ENCODE results near the gene NEDD9.
A peak's percentile ranks its signal among the peaks of the same experiment; 100 is the strongest.

Gene NEDD9

DNA sequence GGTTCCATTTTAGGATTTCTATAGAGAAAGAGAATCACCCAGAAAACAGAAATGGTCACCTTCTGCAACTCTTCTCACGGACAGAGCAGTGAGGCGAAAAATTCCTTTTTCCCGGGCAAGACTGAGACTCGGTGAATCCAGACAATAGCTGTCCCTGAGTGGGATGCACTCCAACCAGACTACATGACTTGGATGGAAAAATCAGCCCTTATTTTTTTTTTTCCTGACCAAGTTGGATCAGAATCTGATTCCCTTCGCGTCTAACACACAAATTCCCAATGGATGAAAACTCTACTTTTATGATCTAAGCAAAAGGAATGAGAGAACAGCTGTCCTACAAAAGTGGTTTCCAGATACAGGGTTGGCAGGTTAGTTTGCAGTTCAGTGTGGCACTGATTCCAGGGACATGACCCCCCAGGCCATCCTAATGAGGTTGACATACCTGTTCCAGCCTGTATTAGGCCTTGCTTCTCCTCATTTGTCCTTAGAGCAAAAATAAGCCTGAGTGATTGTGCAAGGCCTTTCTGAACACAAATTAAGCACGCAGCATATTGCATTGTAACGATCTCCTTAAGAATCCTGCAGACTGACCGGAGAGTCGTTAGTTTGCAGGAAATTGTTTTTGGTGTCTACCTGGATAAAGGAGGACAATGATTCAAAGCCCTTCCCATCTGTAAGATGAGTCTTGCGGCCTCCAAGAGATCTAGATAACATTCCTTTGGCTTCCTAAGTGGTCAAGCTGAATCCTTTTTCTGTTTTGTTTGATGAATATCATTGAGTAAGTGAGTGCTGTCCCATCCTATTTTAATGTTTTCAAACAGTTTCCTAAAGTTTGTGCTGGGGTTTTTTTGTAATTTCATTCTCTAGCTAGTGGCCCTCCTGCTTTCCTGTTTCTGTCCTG, 1.5 kb upstream of the NEDD9 start:
- DNase-seq (ENCODE audit: low spot score) = no peak

DNA sequence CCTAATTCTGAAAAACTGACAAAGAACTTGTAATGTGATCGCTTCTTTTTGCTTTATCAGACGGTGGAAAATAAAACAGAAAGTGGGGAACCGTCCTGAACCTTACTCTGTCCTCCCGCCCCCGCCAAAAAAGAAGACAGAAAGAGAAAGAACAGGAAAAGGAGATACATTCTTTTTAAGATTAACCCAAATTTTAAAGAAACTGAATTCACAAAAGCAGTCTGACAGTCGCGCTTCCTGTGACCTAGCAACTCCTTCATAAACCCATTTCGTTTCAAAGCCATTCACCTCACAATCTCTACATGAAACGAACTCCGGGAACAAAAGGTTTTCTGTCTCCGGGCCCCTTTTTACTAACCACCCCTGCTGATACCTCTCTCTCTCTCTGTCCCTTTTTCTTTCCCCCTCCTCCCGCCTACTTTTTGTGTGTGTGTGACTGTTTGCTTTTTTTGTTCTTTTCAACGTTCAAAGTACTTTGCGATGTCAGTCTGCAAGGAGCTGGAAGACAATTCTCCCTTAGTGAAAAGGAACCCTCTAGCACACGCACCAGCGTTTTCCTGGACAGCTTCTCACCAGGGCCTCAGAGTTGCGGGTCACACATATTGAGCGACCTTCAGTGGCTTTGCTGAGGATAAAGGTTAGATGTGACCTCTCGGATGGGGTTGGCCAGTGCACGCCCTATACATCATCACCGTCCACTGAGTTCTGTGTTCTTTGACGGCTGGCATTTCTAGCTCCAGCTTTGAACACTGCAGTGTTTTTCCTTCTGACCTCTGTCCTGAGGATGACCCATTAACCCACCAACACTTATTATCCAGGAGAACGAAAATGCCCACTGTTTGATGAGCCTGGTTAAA, 530 bp upstream of the NEDD9 start:
- no peak for DNase-seq (ENCODE audit: low spot score)

DNA sequence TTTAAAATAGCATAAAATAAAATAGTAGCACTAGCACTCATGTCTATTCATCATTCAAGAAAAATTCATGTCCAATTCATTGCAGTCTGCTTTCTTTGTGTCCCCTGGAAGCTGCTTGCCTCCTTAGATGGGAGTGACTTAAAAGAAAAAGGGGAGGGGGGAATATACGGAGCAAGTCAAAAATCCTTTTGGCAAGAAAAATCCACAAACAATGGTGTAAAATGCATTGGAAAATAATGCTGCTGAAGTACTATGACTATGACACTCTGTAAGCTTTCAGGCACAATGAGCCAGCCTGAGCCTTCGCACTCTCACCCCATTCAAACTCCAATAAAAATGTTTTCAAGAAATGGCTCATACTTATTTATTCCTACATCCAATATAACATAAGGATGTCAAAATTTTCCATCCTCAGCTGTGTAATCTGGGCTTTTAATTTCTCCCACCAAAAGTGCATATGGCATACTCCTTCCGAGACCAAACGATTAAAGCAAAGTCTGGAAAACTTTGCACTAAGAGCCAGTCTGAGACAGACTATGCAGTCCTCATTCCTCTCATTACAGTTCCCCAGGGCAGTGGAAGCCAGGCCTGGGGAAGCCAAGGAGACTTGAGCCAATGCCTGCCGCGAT, 790 bp downstream of the NEDD9 start:
- DNase-seq (ENCODE audit: low spot score) = peak; percentile 55

DNA sequence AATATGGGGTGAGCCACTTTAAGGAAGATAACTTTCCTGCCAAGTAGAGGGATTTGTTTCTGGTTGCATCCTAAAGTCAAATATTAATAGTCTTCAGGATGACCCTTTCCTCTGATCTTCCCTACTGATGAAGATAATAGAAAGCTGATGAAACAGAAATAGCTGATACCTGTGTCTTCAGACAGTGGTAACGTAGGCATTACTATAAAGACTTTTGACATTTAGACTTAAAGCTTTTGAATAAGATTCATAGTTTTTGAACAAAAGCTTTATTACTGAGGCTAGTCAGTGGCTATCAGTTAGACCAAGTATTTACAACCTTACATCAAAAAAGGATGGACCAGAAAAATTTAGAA, 1.4 kb downstream of the NEDD9 start:
- no peak for DNase-seq (ENCODE audit: low spot score)

DNA sequence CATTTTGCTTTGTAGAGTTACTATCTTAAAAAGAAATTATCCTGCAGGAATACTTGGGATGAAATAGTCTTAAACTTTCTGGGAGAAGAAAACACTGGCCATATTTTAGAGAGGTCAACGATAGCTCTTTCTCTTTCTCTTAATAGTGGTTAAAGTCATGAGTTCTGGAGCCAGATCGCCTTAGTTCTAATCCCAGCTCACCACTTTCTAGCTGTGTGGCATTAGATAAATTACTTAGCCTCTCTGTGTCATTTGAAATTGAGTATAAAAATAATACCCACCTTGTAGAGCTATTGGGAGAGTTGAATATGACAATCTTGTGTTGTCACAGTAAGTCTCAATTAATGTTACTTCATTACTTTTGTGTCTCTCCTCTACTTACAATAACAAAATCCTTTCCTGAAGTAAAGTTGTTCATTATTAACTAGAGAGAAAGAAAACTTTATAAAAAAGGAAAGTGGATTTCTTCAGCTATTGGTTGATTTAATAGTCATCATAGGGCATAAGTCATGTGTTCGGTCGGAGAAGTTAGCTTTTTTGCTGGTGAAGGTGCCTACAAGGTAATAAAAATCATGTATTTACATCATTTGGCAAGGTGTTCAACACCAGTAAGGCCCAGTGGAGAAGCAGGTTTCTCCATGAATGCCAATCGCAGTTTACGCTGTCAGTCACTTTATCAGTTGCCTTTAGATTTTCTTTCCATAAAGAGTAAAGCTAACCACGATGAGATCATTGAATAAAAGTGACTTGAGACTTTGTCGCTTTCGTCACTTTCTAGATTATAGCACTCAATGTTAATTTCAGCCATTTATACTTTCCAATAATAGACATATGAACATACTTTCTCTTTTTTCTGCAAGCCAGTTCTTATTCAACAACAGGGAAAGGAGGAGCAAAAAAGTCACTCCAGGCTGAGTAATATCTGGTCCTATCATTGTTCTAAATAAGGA, 2.0 kb downstream of the NEDD9 start:
- DNase-seq (ENCODE audit: low spot score) = no peak

DNA sequence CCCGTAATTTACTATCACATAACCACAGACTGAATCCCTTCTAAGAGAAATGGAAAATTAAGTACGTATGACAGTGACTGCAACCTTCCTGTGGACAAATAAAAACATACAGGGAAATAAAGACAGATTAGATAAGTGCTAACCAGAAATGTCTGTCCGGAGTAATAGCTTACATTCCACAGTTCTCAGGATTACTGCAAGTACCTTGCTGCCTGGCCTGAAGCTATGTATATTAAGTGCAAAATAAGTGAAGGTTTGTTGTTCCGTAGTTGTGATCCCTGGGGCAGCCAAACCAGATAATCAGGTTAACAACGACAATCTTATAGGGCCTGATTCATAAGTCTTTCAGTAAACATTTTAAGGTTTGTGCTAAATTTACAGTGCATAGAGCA, 2.8 kb downstream of the NEDD9 start:
- DNase-seq (ENCODE audit: low spot score) = no peak

DNA sequence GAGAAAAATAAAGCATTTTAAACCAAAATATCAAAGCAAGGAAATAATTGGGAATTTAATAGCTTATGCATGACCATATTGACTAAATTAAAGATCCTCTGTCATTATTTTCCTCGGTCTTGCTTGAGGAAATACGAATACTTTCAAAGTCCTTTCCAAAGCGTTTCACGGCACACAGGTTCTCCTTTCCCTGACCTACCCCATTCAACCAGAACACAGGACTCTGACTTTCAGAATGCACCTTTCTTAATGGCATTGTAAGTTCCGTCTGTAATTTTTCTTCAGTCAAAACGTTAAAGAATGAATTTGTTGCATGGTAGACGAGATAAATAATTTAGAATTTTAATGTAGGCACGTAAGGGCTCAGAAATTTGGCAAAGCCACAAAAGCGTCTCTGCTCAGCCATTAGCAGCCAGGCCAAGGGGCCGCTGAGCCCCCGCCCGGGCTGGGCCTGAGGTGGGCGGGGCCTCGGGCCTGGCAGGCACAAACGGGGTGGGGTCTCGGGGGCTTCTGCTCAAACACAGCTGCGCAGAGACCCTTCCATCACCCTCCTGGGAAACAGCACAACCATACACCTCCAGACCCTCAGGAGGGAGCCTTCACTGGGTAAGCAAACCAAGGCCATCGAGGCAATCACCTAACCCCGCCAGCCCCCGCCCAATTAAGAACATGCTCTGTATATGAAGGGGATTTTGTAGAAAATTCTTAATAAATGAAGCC, 3.4 kb downstream of the NEDD9 start:
- no peak for DNase-seq (ENCODE audit: low spot score)

DNA sequence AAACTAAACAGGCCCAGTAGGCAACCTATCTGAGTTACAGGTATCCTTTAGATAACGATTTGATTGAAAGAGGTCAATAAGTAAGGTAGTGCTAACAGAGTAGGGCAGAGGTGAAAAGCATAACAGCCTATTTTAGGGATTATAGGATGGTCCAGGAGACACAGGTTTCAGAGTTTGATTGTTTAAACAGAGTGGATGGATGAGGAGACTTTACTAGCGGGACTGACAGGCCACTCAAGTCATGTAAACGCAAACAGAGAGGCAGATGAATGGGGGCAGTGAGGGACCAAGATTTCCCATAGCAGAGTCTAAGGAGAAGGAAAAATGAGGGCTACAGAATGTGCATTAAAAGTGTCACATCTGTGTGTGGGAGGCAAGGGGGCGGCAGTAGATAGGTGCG, 4.8 kb downstream of the NEDD9 start:
- no peak for DNase-seq (ENCODE audit: low spot score)

DNA sequence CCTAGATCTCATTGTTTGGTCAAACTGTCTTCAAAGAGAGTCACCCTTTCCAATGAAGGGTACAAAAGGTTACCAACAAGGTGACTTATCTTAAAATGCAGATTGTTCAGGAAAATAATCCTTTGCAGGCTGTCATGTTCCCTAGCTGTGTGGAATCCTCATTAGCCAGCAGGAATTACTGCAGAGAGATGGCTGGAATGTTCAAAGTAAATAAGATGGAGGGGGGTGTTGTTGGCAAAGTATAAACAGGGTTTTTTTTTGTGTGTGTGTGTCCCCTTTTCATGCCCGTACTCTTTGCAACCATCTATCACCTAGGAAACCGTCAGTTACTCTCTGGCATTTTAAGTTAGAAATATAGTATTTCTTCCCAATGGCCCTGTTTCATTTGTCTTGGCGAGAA, 6.5 kb downstream of the NEDD9 start:
- DNase-seq (ENCODE audit: low spot score) = no peak

DNA sequence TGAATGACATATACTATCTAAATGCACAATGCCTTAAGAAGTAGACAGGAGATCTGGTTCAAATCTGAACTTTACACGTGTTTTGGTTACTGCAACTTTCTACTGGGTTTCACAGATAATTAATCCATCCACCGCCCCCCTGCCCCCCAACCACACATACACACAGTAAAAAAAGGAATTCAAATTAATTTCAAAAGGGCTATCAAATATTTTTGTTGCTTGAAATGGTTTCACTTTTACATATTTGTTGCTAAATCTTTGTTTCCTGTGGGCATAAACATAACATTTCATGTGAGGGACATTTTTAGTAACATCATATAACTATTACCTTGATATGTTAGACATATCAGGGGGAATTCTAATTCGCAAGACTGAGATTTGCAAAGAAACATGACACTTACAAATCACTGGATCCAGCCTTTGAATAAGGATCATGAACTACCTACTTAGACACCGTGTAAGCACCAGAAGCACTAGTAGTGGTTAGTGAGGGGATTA, 7.5 kb downstream of the NEDD9 start:
- DNase-seq (ENCODE audit: low spot score) = no peak

DNA sequence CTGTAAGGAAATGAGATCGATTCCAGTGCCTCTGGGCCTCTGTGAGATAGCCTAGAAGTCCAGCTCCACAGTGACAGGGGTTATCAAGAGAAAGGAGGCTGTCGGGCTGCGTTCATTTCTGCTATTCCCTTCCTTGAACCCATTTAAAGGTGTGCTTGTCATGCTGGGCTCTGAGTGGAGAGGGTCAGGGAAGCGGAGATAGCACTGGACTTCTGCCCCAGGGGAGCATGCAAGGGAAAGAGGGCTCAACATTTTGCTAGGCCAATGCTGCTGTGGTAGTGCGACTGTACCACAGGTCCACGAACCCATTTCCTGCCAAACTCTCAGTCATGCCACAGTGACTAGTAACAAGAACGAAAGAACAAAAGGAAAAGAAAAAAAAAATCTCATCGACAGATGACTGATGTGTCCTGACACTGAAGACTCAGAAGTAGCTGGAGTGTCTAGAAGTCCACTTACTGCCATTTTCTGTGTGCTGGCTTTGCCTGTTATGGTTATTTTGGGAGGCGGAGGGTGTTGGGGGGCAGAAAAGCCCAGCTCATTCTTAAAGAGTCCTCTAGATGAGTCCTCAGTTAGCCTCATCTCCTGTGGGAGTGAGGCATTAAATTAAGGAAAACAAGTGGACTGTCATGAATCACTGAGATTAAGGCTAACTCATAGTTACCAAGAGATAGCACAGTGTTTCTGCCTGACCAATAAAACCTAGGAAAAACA, 8.1 kb downstream of the NEDD9 start:
- DNase-seq (ENCODE audit: low spot score) = no peak

DNA sequence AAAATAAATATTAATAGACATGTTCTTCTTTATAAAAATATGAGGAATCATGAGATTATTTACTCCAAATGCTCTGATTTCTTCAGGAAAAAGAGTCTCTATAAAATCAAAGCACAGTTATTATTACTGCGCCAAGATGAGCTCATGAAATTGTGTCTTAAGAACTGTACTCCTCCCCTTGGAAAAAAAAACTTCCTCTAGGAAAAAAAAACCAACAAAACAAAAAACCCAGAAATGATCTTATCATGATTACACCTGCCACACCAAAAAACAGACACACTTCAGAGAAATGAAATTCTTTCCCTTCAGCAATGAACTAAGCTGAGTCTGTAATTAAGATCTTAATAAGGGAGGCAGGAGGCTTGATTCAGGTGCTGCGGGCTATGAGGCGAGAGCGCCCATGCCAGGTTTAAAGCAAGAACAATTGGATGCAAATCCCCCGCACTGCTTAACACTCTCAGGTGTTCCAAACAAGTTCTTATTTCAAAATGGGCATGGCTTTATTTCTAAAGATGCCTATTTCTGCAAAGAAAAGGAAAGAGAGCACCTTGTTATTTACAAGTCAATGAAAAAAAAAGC, 9.1 kb downstream of the NEDD9 start:
- no peak for DNase-seq (ENCODE audit: low spot score)

DNA sequence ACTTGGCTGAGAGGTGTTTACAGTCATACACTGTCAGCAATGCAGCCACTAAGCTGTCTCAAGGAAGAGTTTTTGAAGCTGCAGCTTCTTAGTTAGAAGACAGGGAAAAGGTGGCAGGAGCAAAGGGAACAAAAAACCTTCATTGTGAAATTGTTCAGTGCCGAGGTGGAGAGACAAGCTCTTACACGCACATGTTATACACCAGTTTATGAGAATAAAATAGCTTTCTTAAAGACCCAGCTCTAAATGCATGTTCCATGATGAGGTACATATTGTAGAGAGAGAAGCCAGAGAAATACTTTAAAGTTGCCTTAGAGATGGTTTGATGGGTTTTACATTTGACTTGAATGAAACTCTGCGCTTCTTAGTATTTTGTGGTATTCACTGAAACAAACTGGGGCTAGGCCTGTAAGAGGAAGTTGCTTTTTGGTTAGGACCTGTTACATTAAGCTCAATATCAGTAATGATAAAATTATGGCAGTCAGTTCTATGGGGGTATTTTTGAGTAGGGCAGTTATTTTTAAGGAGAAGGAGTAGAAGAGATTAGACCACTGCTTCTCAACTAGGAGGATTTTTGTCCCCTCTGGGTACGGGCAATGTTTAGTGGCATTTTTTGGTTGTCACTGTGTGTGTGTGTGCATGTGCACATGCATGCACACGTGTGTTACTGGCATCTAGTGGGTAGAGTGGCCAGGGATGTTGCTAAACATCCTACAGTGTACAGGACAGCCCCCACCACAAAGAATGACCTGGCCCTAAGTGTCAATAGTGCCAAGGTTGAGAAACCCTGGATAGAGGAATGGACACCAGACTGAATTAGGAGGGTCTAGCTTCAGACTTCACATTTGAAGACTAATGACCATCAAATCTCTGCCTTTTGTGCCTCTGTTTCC, 9.8 kb downstream of the NEDD9 start:
- DNase-seq (ENCODE audit: low spot score) = no peak

DNA sequence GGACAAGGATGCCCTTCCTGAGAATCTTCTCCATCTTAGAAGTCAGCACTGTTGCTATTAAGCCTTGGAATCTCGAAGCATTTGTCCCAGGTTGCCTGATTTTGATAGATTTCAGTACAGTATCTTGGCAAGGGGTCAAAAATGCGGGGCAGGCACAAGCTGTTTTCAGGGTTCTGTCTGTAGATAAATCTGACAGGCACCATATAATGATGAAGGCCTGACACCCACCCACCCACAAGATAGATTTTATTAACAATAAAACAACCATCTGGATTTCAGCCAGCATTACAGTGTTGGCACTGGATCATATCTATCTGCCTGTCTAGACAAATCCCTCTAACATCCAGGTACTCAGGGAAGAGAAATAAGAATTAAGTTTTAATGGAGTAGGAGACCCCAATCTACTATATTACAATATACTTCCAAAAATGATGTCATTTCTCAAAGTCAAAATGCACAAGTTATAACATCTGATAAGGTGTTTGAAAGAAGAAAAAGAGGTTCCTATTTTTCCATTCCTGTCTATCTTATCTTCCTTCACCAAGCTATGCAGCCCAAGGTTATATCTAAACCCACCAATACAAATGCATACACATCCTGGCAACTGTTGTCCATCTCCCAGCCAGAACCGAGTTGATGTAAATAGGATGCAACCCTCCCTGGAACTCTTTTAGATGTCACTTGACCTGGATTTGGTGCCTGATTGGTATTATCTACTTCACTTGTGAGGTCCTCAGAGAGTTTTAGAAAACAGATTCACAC, 10.7 kb downstream of the NEDD9 start:
- DNase-seq (ENCODE audit: low spot score) = no peak

DNA sequence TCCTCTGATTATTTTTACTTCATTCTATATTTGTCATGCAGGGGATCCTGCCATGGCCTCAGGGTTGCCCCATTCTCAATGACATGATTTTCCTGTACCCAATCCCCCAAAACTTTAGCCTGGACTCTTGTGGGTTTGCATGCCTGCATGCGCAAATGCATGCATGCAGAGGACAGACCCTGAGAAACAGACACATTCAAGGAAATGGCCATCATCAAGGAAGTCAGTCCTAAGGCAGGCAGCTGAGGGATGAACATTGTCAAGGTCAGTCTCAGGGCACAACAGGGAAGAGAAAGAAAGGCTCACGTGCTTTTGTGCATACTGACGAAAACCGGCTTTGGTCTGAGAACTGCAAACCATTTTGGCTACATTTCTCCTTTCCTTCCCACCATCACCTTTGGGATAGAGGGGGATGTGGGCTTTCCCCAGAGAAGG, 13.1 kb downstream of the NEDD9 start:
- no peak for DNase-seq (ENCODE audit: low spot score)

DNA sequence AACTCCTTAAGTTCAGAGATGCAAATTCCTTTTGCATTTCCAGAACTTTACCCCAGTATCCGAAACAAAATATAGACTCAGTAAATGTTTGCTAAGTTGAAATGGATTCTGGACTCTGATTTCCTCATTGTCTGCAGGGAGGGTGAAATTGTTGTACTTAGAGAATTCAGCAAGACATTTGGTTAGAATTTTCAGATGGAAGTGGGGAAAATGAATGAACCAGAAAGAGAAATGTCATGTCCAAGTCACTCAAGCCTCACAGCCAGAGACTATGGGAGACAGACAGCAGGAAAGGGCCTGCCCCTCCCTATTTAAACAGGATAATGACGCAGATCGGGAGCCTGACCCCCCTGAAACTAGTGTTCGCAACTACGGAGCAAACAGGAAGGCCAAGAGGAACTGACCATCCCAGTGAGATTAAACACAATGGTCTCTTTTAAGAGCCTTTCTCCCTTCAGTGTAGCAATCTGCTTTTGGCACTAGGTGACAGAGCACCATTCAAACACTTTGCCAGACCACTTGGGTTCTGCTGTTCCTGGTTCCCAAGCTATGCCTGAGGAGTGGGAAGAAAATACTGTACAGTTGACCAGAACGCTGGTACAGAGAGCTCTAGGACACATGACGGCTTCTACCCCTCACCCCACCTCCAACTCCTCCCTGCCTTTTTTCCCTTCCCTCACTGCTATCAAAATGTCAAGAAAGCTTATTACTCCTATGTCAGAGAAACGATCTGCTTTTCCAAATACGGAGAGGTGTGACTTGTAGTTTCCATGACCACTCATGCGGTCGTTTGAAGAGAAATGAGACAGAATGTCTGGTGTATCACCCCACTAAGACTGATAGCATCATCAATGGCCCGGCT, 13.7 kb downstream of the NEDD9 start:
- peak; percentile 60 for DNase-seq (ENCODE audit: low spot score)

DNA sequence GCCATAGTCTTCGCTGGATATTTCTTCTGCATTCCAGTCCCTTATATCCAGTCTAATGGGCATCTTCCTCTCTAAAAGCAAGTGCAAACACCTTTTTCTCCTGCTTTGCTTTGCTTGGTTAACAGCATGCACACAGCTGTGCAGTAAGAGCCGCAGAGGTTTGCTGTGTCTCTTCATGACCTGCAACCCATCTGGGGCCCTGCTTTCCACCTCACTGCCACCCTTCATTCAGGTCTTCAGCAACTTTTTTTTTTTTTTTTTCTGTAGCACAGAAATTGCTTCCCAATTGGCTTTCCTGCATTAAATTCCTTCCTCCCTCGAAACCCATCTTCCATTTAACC, 14.4 kb downstream of the NEDD9 start:
- DNase-seq (ENCODE audit: low spot score) = no peak

Measured in globus pallidus (tissue), 1 donor.